Suprapubic skin (tissue), 4 donors: ENCODE measurements around the gene CLK2. TPM values are rescaled to one million over a fixed set of nuclear protein-coding genes. Genes with fewer than 3 reads are reported as not detected.

ENCODE experiments used
- DNase-seq, 2 donors: peaks; one replicate each; pipeline ENCODE4 v3.0.0-alpha.2; 2019; ENCODE audit warnings: low spot score in 2 of 2
- H3K27ac ChIP-seq: fragments of 200-600 bp; sonication (generic); one replicate; pipeline ENCODE4 v1.5.1; 2019
- H3K27me3 ChIP-seq: fragments of 200-600 bp; sonication (generic); one replicate; pipeline ENCODE4 v1.5.1; 2019
- H3K36me3 ChIP-seq: fragments of 200-600 bp; sonication (generic); one replicate; pipeline ENCODE4 v1.5.1; 2019
- H3K4me1 ChIP-seq: fragments of 200-600 bp; sonication (generic); one replicate; pipeline ENCODE4 v1.5.1; 2019
- H3K4me3 ChIP-seq: fragments of 200-600 bp; sonication (generic); one replicate; pipeline ENCODE4 v1.5.1; 2019; ENCODE audit warnings: mild to moderate bottlenecking
- H3K9me3 ChIP-seq: fragments of 200-600 bp; sonication (generic); one replicate; pipeline ENCODE4 v1.5.1; 2019
- EP300 ChIP-seq: sonication (generic); formaldehyde crosslinking; IDR thresholded peaks from one replicate; pipeline ENCODE4 v1.6.1; 2017; ENCODE audit warnings: antibody characterized with exemption
- POLR2A ChIP-seq, 2 donors: fragments of 450-650 bp; IDR thresholded peaks; one replicate each; pipeline ENCODE4 v1.6.1; 2017; ENCODE audit warnings: antibody characterized with exemption in 2 of 2, mild to moderate bottlenecking in 2 of 2, moderate library complexity in 2 of 2
- POLR2AphosphoS5 ChIP-seq, 3 donors: sonication (generic); formaldehyde crosslinking; IDR thresholded peaks; one replicate each; pipeline ENCODE4 v1.6.1; 2017; ENCODE audit warnings: antibody characterized with exemption in 3 of 3
- WGBS: methylation state at CpG from one replicate; pipeline ENCODE4 v1.1.5; 2018; 5-methylcytosine and 5-hydroxymethylcytosine counted together
- total RNA-seq, 4 donors: library from RNA; depleted of rRNA; stranded (reverse); fragments of >200 nt; gene quantifications; one replicate each; pipeline ENCODE4 v1.1.0, GENCODE V29; 2016
- TF ChIP-seq, protein P1 (sequence below), 2 donors: fragments of 200-600 bp in 1 of 2; fragments of 450-650 bp in 1 of 2; sonication (generic) in 1 of 2; IDR thresholded peaks; one replicate each; pipeline ENCODE4 v1.5.1; 2016 to 2019; ENCODE audit warnings: antibody characterized with exemption in 2 of 2, mild to moderate bottlenecking in 1 of 2, moderate library complexity in 1 of 2

The CLK2 gene
- total RNA-seq, 4 donors from 2014 or later, result 27.6 to 72.3 (median 36.2) TPM

DNA sequence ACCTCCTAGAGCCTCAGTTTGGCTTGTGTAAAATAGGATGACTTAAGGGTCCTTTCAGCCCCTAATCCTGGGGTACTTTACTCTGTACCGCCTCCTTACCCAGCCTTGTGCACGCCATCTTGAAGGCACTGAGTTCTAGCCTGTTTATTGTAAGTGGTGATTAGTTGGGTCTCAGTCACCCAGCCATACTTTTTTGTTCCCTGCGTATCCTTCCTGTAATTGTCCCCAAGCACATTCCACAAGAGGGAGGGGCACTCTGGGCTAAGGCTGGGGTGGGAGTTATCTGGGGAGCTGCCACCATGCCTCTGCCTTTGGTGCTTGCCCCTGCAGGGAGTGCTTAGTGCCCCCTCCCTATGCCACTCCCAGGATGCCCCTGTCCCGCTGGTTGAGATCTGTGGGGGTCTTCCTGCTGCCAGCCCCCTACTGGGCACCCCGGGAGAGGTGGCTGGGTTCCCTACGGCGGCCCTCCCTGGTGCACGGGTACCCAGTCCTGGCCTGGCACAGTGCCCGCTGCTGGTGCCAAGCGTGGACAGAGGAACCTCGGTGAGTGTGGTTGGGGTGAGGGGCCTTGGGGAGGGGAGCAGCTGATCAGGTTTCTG, 36.2 kb upstream of the CLK2 start:
- Histone ChIP-seq H3K4me3 (peak overlapping the region; percentile 87), H3K9me3 (no peaks in the 10 kb centered on the region), H3K27me3 (no peaks in the 10 kb centered on the region), H3K27ac (peak overlapping the region; percentile 88), H3K36me3 (no peaks in the 10 kb centered on the region), H3K4me1 (peaks cover 19% of the 10 kb centered on the region)
- WGBS, result 11% methylated on average over 11 of the region's 11 CpGs
- no peak for DNase-seq
- TF ChIP-seq POLR2A (IDR thresholded peaks at IDR 0.05), result no peak
- TF ChIP-seq, protein P1, sequence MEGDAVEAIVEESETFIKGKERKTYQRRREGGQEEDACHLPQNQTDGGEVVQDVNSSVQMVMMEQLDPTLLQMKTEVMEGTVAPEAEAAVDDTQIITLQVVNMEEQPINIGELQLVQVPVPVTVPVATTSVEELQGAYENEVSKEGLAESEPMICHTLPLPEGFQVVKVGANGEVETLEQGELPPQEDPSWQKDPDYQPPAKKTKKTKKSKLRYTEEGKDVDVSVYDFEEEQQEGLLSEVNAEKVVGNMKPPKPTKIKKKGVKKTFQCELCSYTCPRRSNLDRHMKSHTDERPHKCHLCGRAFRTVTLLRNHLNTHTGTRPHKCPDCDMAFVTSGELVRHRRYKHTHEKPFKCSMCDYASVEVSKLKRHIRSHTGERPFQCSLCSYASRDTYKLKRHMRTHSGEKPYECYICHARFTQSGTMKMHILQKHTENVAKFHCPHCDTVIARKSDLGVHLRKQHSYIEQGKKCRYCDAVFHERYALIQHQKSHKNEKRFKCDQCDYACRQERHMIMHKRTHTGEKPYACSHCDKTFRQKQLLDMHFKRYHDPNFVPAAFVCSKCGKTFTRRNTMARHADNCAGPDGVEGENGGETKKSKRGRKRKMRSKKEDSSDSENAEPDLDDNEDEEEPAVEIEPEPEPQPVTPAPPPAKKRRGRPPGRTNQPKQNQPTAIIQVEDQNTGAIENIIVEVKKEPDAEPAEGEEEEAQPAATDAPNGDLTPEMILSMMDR (IDR thresholded peaks at IDR 0.05), result no peak
- TF ChIP-seq EP300, result no peak
- no peak for TF ChIP-seq POLR2AphosphoS5 (IDR thresholded peaks at IDR 0.05)

- peak; percentile 99 for DNase-seq
- TF ChIP-seq POLR2A (IDR thresholded peaks at IDR 0.05), result peak in 1 of 2 donors; percentile 40
- TF ChIP-seq EP300, result no peak
- TF ChIP-seq POLR2AphosphoS5 (IDR thresholded peaks at IDR 0.05), result peak in 2 of 3 donors; percentile 33 to 85
- TF ChIP-seq, protein P1 (IDR thresholded peaks at IDR 0.05), result no peak
- Histone ChIP-seq H3K9me3 (no peaks in the 10 kb centered on the region), H3K4me3 (peak within 1 kb of the TSS; percentile 87), H3K27ac (peak within 1 kb of the TSS; percentile 88), H3K4me1 (peaks cover 19% of the 10 kb centered on the region), H3K36me3 (no peaks in the 10 kb centered on the region), H3K27me3 (no peaks in the 10 kb centered on the region)
- WGBS, result under 1% methylated on average over 46 of the region's 51 CpGs
These were observed 35.5 kb upstream of the CLK2 start, which contains the start of gene FDPS for GRCh38 chr1:155308493-155309422. Gene FDPS (plus strand): TSS chr1:155308866. CDS start chr1:155309790, 924 bp downstream.

DNA sequence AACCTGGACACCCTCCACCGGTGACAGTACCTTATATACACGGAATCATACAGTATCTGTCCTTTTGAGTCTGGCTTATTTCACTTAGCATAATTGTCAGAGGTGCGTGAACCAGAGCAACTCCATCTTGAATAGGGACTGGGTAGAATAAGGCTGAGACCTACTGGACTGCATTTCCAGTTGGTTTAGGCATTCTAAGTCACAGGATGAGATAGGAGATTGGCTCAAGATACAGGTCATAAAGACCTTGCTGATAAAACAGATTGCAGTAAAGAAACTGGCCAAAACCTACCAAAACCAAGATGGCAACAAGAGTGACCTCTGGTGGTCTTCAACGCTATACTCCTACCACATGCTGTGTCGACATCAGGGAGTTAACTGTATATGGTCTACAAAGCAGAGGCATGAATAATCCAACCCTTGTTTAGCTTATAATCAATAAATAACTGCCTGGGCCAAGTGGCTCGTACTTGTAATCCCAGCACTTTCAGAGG, 34.0 kb upstream of the CLK2 start:
- Histone ChIP-seq H3K36me3 (no peaks in the 10 kb centered on the region), H3K4me1 (peaks cover 19% of the 10 kb centered on the region), H3K27me3 (no peaks in the 10 kb centered on the region), H3K27ac (no peak overlapping the region), H3K4me3 (no peak overlapping the region), H3K9me3 (no peaks in the 10 kb centered on the region)
- TF ChIP-seq POLR2AphosphoS5 (IDR thresholded peaks at IDR 0.05) (no peak), POLR2A (IDR thresholded peaks at IDR 0.05) (no peak), EP300 (no peak)
- TF ChIP-seq, protein P1 (IDR thresholded peaks at IDR 0.05), result no peak
- WGBS, result 47% methylated on average over 6 of the region's 6 CpGs
- no peak for DNase-seq

DNA sequence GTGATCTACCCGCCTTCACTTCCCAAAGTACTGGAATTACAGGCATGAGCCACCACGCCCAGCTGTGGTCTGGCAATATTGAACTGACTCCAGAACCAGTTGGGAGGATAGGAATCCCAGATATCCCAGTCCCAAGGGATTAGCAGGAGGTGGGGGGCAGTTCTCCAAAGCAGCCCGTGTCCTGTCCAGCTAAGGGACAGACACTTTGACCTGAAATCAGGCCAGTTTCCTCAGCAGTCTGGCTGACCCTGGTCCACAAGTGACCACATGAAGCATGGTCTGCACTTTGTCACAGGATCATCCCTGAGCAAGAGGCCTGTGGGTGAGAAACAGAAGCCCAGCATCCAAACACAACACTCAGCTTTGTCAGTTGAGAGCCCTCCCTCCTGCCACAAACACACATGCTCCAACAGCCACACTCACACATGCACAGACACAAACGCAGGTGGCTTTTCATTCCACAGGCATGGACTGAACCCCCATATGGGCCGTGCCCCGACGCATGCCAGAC, 32.6 kb upstream of the CLK2 start:
- WGBS, result 62% methylated on average over 7 of the region's 7 CpGs
- H3K9me3 ChIP-seq, result no peaks in the 10 kb centered on the region
- no peaks in the 10 kb centered on the region for H3K36me3 ChIP-seq
- H3K4me3 ChIP-seq, result no peak overlapping the region
- H3K4me1 ChIP-seq, result peaks cover 19% of the 10 kb centered on the region
- no peaks in the 10 kb centered on the region for H3K27me3 ChIP-seq
- no peak overlapping the region for H3K27ac ChIP-seq
- no peak for DNase-seq
- TF ChIP-seq, protein P1 (IDR thresholded peaks at IDR 0.05), result no peak
- TF ChIP-seq POLR2AphosphoS5 (IDR thresholded peaks at IDR 0.05), result no peak
